ENCODE measurements around the gene SLC4A1AP.

The SLC4A1AP gene

GRCh38 chr2:27638709-27639108, 25.0 kb upstream of the SLC4A1AP start:
- H3K4me3 Mint-ChIP-seq, result peak overlapping the region; percentile 75
- H3K27me3 Mint-ChIP-seq, result no peaks in the 10 kb centered on the region
- peaks cover 38% of the 10 kb centered on the region for H3K4me1 Mint-ChIP-seq (ENCODE audit: low read depth)
- H3K27ac Mint-ChIP-seq, result peak overlapping the region; percentile 98
- H3K36me3 Mint-ChIP-seq (ENCODE audit: low read depth), result peaks cover 76% of the 10 kb centered on the region
- H3K9me3 Mint-ChIP-seq, result no peaks in the 10 kb centered on the region

DNA sequence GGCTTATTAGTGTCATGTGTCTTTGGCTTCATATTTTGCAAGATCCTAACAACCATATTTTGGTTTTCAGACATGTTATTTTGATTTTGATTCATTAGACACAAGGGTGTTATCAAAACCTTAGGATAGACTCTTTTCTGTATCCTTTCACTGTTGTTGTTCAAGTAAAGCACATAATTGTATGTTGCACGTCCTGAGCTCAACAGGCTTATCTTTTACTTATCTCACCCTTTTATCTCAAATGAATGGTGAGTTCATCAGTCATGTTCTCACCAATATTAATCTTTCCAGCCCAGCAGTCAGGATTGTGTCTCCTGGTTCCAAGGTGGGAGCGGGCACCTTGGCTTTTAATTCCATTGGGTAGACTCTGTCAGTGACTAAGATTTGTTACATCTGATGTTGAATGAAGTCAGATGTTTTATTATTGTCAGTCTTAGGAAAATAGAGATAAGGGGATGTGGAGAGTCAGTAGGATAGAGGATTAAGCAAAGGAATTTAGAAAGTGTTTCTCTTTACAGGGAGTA, 22.9 kb upstream of the SLC4A1AP start:
- Mint-ChIP-seq H3K27ac (no peak overlapping the region), H3K9me3 (no peaks in the 10 kb centered on the region), H3K27me3 (no peaks in the 10 kb centered on the region), H3K4me1 (ENCODE audit: low read depth) (peaks cover 33% of the 10 kb centered on the region), H3K36me3 (ENCODE audit: low read depth) (peaks cover 71% of the 10 kb centered on the region), H3K4me3 (no peak overlapping the region)

GRCh38 chr2:27645197-27645596, 18.5 kb upstream of the SLC4A1AP start:
- Mint-ChIP-seq H3K9me3 (no peaks in the 10 kb centered on the region), H3K36me3 (ENCODE audit: low read depth) (peaks cover 72% of the 10 kb centered on the region), H3K27me3 (no peaks in the 10 kb centered on the region), H3K4me1 (ENCODE audit: low read depth) (no peaks in the 10 kb centered on the region), H3K4me3 (no peak overlapping the region), H3K27ac (no peak overlapping the region)

DNA sequence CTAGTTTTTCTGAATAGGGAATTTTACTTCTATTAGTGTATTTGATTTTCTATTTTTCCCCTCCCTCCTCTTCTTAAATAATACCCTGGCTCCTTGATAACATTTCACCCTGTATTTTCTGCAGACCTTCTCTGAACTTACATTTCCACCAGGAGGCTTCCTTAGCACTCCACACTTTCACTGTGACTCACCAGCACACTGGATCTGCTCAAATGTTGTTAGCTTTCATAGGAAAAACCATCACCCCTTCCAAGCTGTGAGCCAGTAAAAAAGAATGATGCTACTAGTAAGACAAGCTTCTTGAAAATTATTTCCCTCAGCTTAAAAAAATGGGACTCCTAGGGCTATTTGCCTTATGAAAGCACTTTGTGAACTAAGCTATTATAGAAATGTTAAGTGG, 16.4 kb upstream of the SLC4A1AP start:
- Mint-ChIP-seq H3K27me3 (no peaks in the 10 kb centered on the region), H3K4me3 (no peak overlapping the region), H3K36me3 (ENCODE audit: low read depth) (peaks cover 67% of the 10 kb centered on the region), H3K4me1 (ENCODE audit: low read depth) (peaks cover 2% of the 10 kb centered on the region), H3K9me3 (no peaks in the 10 kb centered on the region), H3K27ac (peak overlapping the region; percentile 15)

DNA sequence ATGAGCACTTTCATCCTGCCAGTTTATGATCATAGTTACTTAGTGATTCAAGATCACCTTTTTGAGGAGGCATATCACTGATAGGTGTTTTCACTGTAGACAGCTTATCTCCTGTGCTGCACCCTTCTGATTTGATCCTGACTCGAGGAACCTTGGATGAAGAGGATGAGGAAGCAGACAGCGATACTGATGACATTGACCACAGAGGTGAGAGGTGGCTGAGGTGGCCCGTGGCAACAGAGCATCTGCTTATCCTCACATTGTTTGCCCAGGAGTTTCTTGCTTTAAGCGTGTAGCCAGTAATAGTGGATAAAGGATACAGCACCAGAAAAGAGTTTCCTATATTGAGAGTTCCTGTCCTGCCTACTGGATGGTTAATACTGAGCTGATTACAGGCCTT, 16.0 kb upstream of the SLC4A1AP start:
- H3K27ac Mint-ChIP-seq, result no peak overlapping the region
- H3K4me1 Mint-ChIP-seq (ENCODE audit: low read depth), result peaks cover 6% of the 10 kb centered on the region
- no peaks in the 10 kb centered on the region for H3K27me3 Mint-ChIP-seq
- H3K36me3 Mint-ChIP-seq (ENCODE audit: low read depth), result peaks cover 70% of the 10 kb centered on the region
- H3K9me3 Mint-ChIP-seq, result no peaks in the 10 kb centered on the region
- H3K4me3 Mint-ChIP-seq, result no peak overlapping the region

DNA sequence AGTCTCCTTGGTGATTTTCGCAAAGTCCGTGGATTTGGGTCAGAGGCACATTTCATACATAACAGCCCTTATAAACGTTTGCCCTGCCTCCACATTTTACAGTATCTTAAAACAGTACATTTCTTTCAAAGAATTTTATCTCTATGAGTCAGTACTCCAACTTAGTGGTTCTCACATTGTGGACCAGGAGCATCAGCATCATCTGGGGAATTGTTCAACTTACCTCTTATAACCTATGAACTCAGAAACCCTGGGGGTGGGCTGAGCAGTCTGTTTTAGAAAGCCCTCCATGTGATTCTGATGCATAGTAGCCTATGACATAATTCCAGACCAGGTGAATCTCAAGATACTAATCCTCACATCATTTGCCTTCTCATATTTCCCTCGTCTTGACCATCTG, 12.6 kb upstream of the SLC4A1AP start:
- Mint-ChIP-seq H3K9me3 (no peaks in the 10 kb centered on the region), H3K4me1 (ENCODE audit: low read depth) (peaks cover 22% of the 10 kb centered on the region), H3K27me3 (no peaks in the 10 kb centered on the region), H3K27ac (no peak overlapping the region), H3K4me3 (no peak overlapping the region), H3K36me3 (ENCODE audit: low read depth) (peaks cover 81% of the 10 kb centered on the region)

DNA sequence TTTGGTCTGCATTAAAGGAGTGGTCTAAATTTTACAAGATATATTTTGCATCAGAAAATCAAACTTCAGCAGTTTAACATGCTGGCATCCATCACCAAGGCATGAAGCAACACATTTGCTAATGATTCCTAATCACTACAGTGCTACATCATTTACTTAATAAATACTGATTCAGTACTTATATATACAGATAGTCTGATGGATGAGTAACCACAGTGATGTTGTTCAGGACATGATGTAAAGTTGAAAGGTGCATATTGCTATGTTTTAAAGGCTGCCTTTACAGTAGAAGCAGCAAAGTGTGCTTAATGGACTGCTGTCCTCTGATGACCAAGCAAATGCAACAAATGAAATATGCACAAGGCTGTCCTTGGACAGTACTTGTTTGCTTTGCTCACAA, 11.3 kb upstream of the SLC4A1AP start:
- peak overlapping the region; percentile 51 for H3K27ac Mint-ChIP-seq
- H3K36me3 Mint-ChIP-seq (ENCODE audit: low read depth), result peaks cover 81% of the 10 kb centered on the region
- no peaks in the 10 kb centered on the region for H3K9me3 Mint-ChIP-seq
- H3K4me3 Mint-ChIP-seq, result no peak overlapping the region
- H3K27me3 Mint-ChIP-seq, result no peaks in the 10 kb centered on the region
- H3K4me1 Mint-ChIP-seq (ENCODE audit: low read depth), result peaks cover 22% of the 10 kb centered on the region

DNA sequence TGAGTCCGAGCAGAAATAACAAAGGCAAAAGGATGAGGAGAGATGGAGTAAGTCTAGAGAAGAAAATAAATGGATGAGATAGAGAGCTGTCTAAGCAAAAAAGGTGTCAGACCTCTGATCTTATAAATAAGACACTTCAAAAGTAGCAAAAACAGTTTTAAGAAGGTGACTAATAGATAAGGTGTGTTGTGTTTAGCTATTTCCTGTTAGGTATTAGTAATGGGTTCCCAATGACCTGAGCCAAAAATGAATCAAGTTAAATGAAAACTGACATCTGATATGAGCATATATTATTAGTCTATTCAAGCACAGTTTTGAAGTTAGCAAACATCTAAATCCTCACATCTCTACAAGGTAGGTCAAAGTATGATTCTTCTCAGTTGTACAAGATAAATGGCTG, 10.9 kb upstream of the SLC4A1AP start:
- H3K36me3 Mint-ChIP-seq (ENCODE audit: low read depth), result peaks cover 77% of the 10 kb centered on the region
- H3K4me1 Mint-ChIP-seq (ENCODE audit: low read depth), result peaks cover 22% of the 10 kb centered on the region
- H3K4me3 Mint-ChIP-seq, result no peak overlapping the region
- peak overlapping the region; percentile 51 for H3K27ac Mint-ChIP-seq
- H3K9me3 Mint-ChIP-seq, result no peaks in the 10 kb centered on the region
- H3K27me3 Mint-ChIP-seq, result no peaks in the 10 kb centered on the region

DNA sequence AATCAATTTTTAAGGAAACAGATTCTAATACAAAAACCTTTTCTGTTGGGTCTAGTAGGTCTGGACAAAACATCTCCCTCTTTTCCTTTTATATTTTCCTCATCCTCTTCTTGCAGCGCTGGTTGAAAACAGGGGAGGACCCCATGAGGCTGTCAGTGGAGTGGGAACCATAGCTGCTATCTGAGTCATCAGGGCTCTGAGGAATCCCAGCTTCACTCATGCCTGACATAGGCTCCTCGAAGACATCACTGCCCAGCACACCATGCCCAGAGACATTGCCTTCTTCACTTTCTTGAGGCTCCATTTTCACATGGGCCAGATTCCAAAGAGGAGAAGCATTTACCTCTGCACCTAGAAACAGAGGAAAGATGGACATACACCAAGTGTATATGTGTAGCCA, 10.3 kb upstream of the SLC4A1AP start:
- Mint-ChIP-seq H3K9me3 (no peaks in the 10 kb centered on the region), H3K4me3 (no peak overlapping the region), H3K36me3 (ENCODE audit: low read depth) (peaks cover 71% of the 10 kb centered on the region), H3K4me1 (ENCODE audit: low read depth) (peaks cover 22% of the 10 kb centered on the region), H3K27me3 (no peaks in the 10 kb centered on the region), H3K27ac (peak overlapping the region; percentile 57)

DNA sequence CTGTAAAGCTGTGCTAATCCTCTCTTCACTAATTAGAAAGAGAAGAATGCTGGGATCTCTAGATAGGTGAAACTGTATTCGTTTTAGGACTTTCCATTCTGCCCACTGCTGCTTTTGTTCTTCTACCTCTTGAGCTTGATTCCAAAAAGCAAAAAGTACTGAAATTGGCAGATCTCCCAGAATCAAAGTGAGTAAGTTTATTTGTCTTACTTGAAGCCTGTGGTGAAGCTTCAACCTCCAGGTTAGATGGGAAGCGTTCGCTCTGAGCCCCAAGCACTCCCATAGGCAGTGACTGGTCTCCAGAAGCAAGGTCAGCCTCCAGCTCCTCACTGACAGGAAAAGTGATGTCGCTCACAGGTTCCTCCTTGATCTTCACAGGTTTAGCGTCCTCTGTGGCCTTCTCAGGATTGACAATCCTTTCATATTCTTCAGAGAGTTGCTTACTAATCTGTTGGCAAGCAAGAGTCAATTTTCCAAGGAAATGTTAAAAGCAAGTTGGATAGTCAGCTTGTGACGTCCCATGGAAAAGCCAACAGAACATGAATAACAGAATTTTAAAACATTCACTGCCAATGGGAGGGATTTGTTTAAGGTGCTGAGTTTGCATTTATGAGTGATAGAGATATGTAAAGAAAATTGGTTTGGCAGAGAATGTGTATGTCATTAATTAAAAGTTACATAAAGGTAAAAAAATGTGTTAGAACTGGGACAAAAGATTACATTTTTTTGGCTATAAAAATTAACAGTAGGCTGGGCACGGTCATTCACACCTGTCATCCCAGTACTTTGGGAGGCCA, 8.3 kb upstream of the SLC4A1AP start:
- Mint-ChIP-seq H3K4me3 (no peak overlapping the region), H3K36me3 (ENCODE audit: low read depth) (peaks cover 68% of the 10 kb centered on the region), H3K27me3 (no peaks in the 10 kb centered on the region), H3K27ac (no peak overlapping the region), H3K4me1 (ENCODE audit: low read depth) (peaks cover 27% of the 10 kb centered on the region), H3K9me3 (no peaks in the 10 kb centered on the region)

- Mint-ChIP-seq H3K4me1 (ENCODE audit: low read depth) (peaks cover 46% of the 10 kb centered on the region), H3K27me3 (no peaks in the 10 kb centered on the region), H3K4me3 (peak overlapping the region; percentile 28), H3K9me3 (no peaks in the 10 kb centered on the region), H3K36me3 (ENCODE audit: low read depth) (peaks cover 45% of the 10 kb centered on the region), H3K27ac (no peak overlapping the region)
Observed at GRCh38 chr2:27661371-27661770, 2.3 kb upstream of the SLC4A1AP start.

- H3K36me3 Mint-ChIP-seq (ENCODE audit: low read depth), result peaks cover 49% of the 10 kb centered on the region
- peak overlapping the region; percentile 99 for H3K4me3 Mint-ChIP-seq
- H3K27me3 Mint-ChIP-seq, result no peaks in the 10 kb centered on the region
- H3K27ac Mint-ChIP-seq, result peak overlapping the region; percentile 99
- no peaks in the 10 kb centered on the region for H3K9me3 Mint-ChIP-seq
- peaks cover 54% of the 10 kb centered on the region for H3K4me1 Mint-ChIP-seq (ENCODE audit: low read depth)
Observed at GRCh38 chr2:27664154-27664574, 475 bp downstream of the SLC4A1AP start.

- Mint-ChIP-seq H3K36me3 (ENCODE audit: low read depth) (peaks cover 46% of the 10 kb centered on the region), H3K27ac (peak overlapping the region; percentile 78), H3K4me1 (ENCODE audit: low read depth) (peaks cover 51% of the 10 kb centered on the region), H3K27me3 (no peaks in the 10 kb centered on the region), H3K4me3 (peak overlapping the region; percentile 99), H3K9me3 (no peaks in the 10 kb centered on the region)
Observed at GRCh38 chr2:27664622-27665363, 1.1 kb downstream of the SLC4A1AP start.

DNA sequence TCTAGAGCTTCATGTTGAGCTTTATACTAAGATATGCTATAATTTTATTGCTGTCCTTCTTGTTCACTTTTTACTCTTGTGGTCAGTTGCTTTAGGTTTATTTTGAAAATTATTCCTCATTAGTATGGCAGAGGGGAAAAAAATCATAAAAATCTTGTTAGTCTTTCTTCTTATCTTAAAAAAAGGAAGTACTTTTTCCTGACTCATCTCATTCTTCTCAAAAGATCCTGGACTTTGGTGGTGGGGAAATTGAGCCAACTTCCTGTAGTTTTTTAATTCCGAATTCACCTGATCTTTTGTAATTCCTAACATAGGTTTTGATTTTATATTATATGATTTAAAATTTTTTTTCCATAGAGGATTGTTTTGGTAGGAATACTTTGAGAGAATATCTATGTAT, 3.8 kb downstream of the SLC4A1AP start:
- Mint-ChIP-seq H3K27ac (no peak overlapping the region), H3K9me3 (no peaks in the 10 kb centered on the region), H3K36me3 (ENCODE audit: low read depth) (peaks cover 41% of the 10 kb centered on the region), H3K4me1 (ENCODE audit: low read depth) (peaks cover 48% of the 10 kb centered on the region), H3K27me3 (no peaks in the 10 kb centered on the region), H3K4me3 (no peak overlapping the region)

DNA sequence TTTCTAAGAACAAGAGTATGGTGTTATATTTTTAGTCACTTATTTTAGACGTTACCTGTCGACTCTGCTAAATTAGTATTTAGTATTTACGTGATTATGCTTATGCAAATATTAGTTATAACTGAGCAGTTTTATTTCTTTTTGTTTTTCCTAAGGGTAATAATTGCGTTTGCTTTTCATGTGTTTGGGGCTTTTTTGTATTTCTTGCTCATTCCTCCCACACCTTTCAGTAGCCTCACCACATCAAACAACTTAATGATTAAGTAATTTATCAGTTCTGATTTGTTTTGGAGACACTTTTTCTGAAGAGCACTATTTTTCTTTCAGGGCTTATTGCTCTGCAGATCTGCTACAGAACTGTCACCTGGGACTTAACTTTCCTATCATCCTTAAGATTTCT, 7.5 kb downstream of the SLC4A1AP start:
- Mint-ChIP-seq H3K4me1 (ENCODE audit: low read depth) (peaks cover 19% of the 10 kb centered on the region), H3K9me3 (no peaks in the 10 kb centered on the region), H3K36me3 (ENCODE audit: low read depth) (peaks cover 55% of the 10 kb centered on the region), H3K27me3 (no peaks in the 10 kb centered on the region), H3K27ac (no peak overlapping the region), H3K4me3 (no peak overlapping the region)

Measured in stimulated activated naive CD8-positive, alpha-beta T cell treated with anti-CD3 and anti-CD28 coated beads, Interleukin-15, Interleukin-2, amounts not matched to agents 100 ng/mL and 50 ng/mL, for 24 hours (primary cell).